ENCODE results near the gene ADAMTS18. TPM values are rescaled to one million over a fixed set of nuclear protein-coding genes. Genes with fewer than 3 reads are reported as not detected.

ADAMTS18 gene
- total and polyA plus RNA-seq, 4 donors = under 0.01 to 0.17 TPM; not detected in 2

- 22% methylated on average over 6 of the region's 6 CpGs for WGBS
- no peak for DNase-seq (ENCODE audit: low spot score)
- no peaks in the 10 kb centered on the region for H3K4me1 ChIP-seq (ENCODE audit: control insufficient read depth in 4 of 4, insufficient read depth in 4 of 4, low read length in 3 of 4)
- H3K36me3 ChIP-seq (ENCODE audit: control insufficient read depth in 4 of 4, insufficient read depth in 3 of 4, low read depth in 1 of 4, low read length in 3 of 4) = no peaks in the 10 kb centered on the region
- TF ChIP-seq TAF1 (conservative IDR thresholded peaks at IDR 0.05) (no peak), HNF4A (conservative IDR thresholded peaks at IDR 0.05) (no peak), FOXA2 (IDR thresholded peaks at IDR 0.05) (no peak), RXRA (IDR thresholded peaks at IDR 0.05) (no peak), GABPA (IDR thresholded peaks at IDR 0.05 in 1 of 2, conservative IDR thresholded peaks at IDR 0.05 in 1 of 2) (no peak)
- no peak overlapping the region for H3K27ac ChIP-seq (ENCODE audit: low read depth in 1 of 2, low read length in 2 of 2)
- H3K27me3 ChIP-seq (ENCODE audit: control insufficient read depth in 4 of 4, insufficient read depth in 4 of 4, low read length in 3 of 4) = peaks cover 0 to 18% (median 5%) of the 10 kb centered on the region in 4 donors
- H3K9ac ChIP-seq (ENCODE audit: low read depth in 1 of 2, low read length in 2 of 2) = no peak overlapping the region
- H3K4me3 ChIP-seq (ENCODE audit: low read depth in 1 of 3, low read length in 3 of 3) = no peak overlapping the region
- H3K9me3 ChIP-seq (ENCODE audit: control insufficient read depth in 4 of 4, low read length in 3 of 4) = no peaks in the 10 kb centered on the region
These were observed 1.7 kb downstream of the ADAMTS18 start for GRCh38 chr16:77433146-77433545.

GRCh38 chr16:77432264-77432663 is 2.6 kb downstream of the ADAMTS18 start:
- TF ChIP-seq GABPA (IDR thresholded peaks at IDR 0.05 in 1 of 2, conservative IDR thresholded peaks at IDR 0.05 in 1 of 2) (no peak), HNF4A (conservative IDR thresholded peaks at IDR 0.05) (no peak), ATF3 (IDR thresholded peaks at IDR 0.05) (no peak), REST (IDR thresholded peaks at IDR 0.05) (no peak), JUND (IDR thresholded peaks at IDR 0.05) (no peak)
- TF ChIP-seq, protein P1, sequence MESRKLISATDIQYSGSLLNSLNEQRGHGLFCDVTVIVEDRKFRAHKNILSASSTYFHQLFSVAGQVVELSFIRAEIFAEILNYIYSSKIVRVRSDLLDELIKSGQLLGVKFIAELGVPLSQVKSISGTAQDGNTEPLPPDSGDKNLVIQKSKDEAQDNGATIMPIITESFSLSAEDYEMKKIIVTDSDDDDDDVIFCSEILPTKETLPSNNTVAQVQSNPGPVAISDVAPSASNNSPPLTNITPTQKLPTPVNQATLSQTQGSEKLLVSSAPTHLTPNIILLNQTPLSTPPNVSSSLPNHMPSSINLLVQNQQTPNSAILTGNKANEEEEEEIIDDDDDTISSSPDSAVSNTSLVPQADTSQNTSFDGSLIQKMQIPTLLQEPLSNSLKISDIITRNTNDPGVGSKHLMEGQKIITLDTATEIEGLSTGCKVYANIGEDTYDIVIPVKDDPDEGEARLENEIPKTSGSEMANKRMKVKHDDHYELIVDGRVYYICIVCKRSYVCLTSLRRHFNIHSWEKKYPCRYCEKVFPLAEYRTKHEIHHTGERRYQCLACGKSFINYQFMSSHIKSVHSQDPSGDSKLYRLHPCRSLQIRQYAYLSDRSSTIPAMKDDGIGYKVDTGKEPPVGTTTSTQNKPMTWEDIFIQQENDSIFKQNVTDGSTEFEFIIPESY (IDR thresholded peaks at IDR 0.05) = no peak
- Histone ChIP-seq H3K27me3 (ENCODE audit: control insufficient read depth in 4 of 4, insufficient read depth in 4 of 4, low read length in 3 of 4) (peaks cover 0 to 18% (median 5%) of the 10 kb centered on the region in 4 donors), H3K36me3 (ENCODE audit: control insufficient read depth in 4 of 4, insufficient read depth in 3 of 4, low read depth in 1 of 4, low read length in 3 of 4) (no peaks in the 10 kb centered on the region), H3K27ac (ENCODE audit: low read depth in 1 of 2, low read length in 2 of 2) (no peak overlapping the region), H3K4me1 (ENCODE audit: control insufficient read depth in 4 of 4, insufficient read depth in 4 of 4, low read length in 3 of 4) (no peaks in the 10 kb centered on the region), H3K4me3 (ENCODE audit: low read depth in 1 of 3, low read length in 3 of 3) (no peak overlapping the region), H3K9me3 (ENCODE audit: control insufficient read depth in 4 of 4, low read length in 3 of 4) (no peaks in the 10 kb centered on the region), H3K9ac (ENCODE audit: low read depth in 1 of 2, low read length in 2 of 2) (no peak overlapping the region)
- no peak for DNase-seq (ENCODE audit: low spot score)

- WGBS = 75% methylated on average over 17 of the region's 17 CpGs
- no peak for DNase-seq (ENCODE audit: low spot score)
- no peak for TF ChIP-seq RXRA (IDR thresholded peaks at IDR 0.05)
- no peak for TF ChIP-seq JUND (IDR thresholded peaks at IDR 0.05)
- TF ChIP-seq, protein P1 (IDR thresholded peaks at IDR 0.05) = no peak
- no peak for TF ChIP-seq RAD21 (IDR thresholded peaks at IDR 0.05)
- Histone ChIP-seq H3K36me3 (ENCODE audit: control insufficient read depth in 4 of 4, insufficient read depth in 3 of 4, low read depth in 1 of 4, low read length in 3 of 4) (no peaks in the 10 kb centered on the region), H3K4me1 (ENCODE audit: control insufficient read depth in 4 of 4, insufficient read depth in 4 of 4, low read length in 3 of 4) (no peaks in the 10 kb centered on the region), H3K4me3 (ENCODE audit: low read depth in 1 of 3, low read length in 3 of 3) (no peak overlapping the region), H3K27me3 (ENCODE audit: control insufficient read depth in 4 of 4, insufficient read depth in 4 of 4, low read length in 3 of 4) (peaks cover 0 to 18% (median 3%) of the 10 kb centered on the region in 4 donors), H3K27ac (ENCODE audit: low read depth in 1 of 2, low read length in 2 of 2) (no peak overlapping the region), H3K9me3 (ENCODE audit: control insufficient read depth in 4 of 4, low read length in 3 of 4) (no peaks in the 10 kb centered on the region), H3K9ac (ENCODE audit: low read depth in 1 of 2, low read length in 2 of 2) (no peak overlapping the region)
These were observed 3.8 kb downstream of the ADAMTS18 start for GRCh38 chr16:77430787-77431585.

Measured in liver (tissue), 9 donors.